ENCODE data around the gene ATN1.
"Not testable (repeated sequence)": the region's sequence is repeated elsewhere in the genome, so short reads cannot be mapped to it uniquely, and the experiment has no call there.

The ATN1 gene

GRCh38 chr12:6905414-6906040 lies 22.2 kb upstream of the ATN1 start:
- FAIRE-seq = no peak

GRCh38 chr12:6908141-6908540 lies 19.6 kb upstream of the ATN1 start:
- FAIRE-seq = not testable (repeated sequence)

DNA sequence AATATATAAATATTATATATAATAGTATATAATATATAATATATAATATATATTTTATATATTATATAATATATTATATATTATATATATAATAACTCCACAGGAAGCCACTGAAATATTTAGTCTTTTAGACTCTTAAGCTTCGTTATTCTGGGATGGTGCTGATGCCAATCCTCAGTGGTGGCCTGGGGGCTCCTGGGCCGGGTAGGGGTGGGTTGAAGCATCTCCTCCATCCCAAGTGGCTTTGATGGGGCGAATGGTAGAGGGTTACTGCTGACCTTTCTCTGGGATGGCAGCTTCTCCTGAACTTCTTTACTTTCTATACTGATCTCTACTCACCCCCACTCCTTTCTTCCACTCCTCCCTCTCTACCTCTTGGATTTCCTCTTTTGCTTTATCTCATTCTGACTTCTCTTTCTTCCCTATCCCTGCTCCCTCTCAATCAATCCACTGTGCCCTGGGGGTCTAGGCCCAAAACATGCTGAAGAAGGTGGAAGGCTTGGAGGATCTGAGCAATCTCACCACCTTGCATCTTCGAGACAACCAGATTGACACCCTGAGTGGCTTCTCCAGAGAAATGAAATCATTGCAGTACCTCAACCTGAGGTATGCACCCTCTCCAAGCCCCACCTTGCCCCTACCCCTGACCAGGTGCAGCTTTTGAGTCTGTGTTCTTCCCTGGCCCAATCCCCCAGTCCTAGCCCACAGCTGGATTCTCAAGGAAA lies 18.2 kb upstream of the ATN1 start:
- no peak for FAIRE-seq

GRCh38 chr12:6912164-6912935 lies 15.4 kb upstream of the ATN1 start:
- FAIRE-seq = no peak

- no peak for FAIRE-seq
Observed at GRCh38 chr12:6914246-6914946, 13.4 kb upstream of the ATN1 start, which contains the start of gene ENO2. Gene ENO2 (plus strand): TSS chr12:6914580. CDS start chr12:6915833, 1,253 bp downstream.

- FAIRE-seq = no peak
Observed at GRCh38 chr12:6914947-6915788, 12.6 kb upstream of the ATN1 start.

DNA sequence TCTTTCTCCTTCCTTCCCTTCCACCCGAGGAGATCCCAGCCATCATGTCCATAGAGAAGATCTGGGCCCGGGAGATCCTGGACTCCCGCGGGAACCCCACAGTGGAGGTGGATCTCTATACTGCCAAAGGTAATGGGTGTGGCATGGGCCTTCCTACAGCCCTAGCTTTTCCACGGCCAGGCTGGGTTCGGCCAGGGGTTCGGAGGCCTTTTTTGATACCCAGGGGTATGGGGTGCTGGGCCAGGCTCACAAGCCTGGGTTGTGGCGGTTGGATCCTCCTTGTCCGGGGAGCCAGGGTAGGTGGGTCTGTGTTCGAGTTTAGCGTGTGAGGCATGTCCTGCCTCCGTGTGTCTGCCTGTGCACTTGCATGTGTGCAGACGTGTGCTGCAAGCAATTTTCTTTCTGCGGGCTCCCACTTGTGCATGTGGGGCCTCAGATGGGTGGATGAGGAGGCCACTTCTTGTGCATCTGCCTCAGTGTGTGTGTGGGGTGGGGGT lies 11.9 kb upstream of the ATN1 start:
- FAIRE-seq = no peak

GRCh38 chr12:6916426-6917200 lies 11.1 kb upstream of the ATN1 start:
- FAIRE-seq = no peak

DNA sequence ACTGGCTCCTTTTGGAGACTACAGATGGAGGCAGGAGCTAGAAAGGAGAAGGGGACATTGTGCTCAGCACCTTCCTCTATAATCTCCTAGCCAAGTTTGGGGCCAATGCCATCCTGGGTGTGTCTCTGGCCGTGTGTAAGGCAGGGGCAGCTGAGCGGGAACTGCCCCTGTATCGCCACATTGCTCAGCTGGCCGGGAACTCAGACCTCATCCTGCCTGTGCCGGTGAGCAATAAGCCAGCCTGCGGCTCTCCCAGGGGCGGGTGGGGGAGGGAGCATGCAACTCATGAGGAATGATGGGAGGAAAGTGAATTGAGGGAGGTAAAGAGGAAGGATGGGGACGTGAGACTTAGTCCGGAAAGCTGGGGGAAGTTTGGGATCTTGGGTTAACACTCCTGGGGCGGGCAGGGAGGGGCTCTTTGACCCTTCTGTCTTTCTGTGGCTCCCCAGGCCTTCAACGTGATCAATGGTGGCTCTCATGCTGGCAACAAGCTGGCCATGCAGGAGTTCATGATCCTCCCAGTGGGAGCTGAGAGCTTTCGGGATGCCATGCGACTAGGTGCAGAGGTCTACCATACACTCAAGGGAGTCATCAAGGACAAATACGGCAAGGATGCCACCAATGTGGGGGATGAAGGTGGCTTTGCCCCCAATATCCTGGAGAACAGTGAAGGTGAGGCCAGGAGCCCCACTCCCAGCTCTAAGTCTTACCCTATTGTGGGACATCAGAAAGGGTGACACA lies 10.1 kb upstream of the ATN1 start:
- no peak for FAIRE-seq

GRCh38 chr12:6919588-6919987 lies 8.2 kb upstream of the ATN1 start:
- FAIRE-seq = no peak

- FAIRE-seq = no peak
Observed at GRCh38 chr12:6921539-6921938, 6.2 kb upstream of the ATN1 start.

DNA sequence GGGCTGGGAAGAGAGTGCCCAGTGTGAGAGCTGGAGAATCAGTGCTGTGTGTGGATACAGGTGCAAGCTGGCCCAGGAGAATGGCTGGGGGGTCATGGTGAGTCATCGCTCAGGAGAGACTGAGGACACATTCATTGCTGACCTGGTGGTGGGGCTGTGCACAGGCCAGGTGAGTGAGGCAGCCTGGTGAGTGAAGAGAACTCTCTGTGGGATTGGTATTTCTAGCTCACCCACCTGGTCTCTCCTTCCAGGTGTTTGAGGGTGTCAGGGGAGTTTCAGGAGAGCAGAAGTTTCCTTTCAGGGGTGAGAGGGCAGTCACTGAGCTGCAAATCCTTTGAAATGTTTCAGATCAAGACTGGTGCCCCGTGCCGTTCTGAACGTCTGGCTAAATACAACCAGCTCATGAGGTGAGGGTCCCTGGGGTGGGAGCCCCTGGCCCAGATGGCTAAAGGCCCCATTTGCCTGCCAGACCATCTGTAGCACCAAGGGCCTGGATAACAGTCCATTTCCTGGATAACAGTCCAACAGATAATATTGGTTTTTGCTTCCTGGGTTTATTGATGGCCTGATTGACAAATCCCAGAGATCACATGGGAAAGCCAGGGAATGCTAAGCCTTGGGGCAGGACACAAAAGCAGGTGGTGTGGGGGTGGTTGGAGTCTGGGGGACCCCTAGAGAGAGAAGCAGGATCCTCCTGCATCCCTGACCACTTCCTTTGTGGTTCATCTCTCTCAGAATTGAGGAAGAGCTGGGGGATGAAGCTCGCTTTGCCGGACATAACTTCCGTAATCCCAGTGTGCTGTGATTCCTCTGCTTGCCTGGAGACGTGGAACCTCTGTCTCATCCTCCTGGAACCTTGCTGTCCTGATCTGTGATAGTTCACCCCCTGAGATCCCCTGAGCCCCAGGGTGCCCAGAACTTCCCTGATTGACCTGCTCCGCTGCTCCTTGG lies 5.5 kb upstream of the ATN1 start:
- FAIRE-seq = no peak

DNA sequence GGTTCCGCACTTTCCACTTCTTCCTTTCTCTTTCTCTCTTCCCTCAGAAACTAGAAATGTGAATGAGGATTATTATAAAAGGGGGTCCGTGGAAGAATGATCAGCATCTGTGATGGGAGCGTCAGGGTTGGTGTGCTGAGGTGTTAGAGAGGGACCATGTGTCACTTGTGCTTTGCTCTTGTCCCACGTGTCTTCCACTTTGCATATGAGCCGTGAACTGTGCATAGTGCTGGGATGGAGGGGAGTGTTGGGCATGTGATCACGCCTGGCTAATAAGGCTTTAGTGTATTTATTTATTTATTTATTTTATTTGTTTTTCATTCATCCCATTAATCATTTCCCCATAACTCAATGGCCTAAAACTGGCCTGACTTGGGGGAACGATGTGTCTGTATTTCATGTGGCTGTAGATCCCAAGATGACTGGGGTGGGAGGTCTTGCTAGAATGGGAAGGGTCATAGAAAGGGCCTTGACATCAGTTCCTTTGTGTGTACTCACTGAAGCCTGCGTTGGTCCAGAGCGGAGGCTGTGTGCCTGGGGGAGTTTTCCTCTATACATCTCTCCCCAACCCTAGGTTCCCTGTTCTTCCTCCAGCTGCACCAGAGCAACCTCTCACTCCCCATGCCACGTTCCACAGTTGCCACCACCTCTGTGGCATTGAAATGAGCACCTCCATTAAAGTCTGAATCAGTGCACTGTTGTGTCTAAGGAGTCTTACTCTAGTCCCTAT lies 4.6 kb upstream of the ATN1 start:
- no peak for FAIRE-seq

GRCh38 chr12:6923851-6924250 lies 3.9 kb upstream of the ATN1 start:
- no peak for FAIRE-seq

DNA sequence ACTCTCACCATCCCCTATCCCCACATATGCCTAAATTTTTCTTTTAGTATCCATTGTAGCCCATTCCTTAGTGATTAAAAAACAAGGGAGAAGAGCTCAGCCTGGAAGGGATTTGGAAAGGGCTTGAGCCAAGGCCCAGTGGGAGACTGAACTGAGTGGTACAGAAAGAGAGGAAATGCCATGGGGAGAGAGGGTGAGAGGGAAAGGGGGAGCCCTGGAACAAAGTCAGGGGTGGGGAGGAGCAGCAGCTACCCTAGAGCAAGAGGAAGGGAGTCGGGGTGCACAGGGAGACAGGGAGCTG lies 2.6 kb upstream of the ATN1 start:
- FAIRE-seq = no peak

DNA sequence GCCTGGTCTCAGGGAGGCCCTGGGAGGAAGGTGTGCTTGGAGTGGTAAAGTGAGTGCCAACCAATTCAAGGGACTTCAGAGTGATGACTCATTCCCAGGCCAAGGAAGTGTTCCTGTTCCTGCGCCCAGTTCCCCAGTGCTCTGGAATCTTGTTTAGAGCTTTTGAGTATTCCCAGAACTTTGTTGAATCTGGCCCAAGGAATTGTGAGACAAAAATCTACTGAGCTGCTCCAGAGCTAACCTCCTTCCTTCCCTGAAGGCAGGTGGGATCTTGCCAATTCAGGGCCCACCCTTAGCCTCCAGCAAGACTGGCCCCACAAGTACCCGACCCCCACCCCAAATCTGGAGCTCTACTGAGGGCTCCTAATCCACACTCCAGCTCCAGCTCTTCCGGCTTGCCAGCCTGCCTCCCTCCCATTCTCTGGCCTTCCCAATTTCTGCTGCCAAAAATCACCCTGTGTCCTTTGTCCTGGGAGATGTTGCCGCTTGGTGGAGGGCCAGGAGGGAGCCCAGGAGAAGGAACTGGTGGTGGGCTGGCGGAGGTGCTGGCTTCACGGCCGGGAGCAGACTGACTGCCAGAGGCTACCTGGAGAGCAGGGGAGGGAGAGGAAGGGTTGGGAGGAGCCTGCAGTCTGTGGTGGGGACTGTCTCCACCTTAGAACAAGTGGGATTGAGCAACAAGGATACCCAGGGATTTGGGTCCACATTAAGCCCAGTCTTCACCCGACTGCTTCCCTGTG lies 2.0 kb upstream of the ATN1 start:
- no peak for FAIRE-seq

GRCh38 chr12:6928022-6928702 lies 403 bp downstream of the ATN1 start:
- no peak for FAIRE-seq
